Stomach (tissue), 4 donors: ENCODE data around the gene TBX5.

ENCODE experiments used
- POLR2A ChIP-seq, 4 donors: fragments of 450-650 bp; IDR thresholded peaks; one replicate each; pipeline ENCODE4 v1.6.1; 2016; ENCODE audit warnings: antibody characterized with exemption in 4 of 4, control low read depth in 2 of 4, mild to moderate bottlenecking in 1 of 4, moderate library complexity in 1 of 4
- TF ChIP-seq, protein P1 (sequence below), 7 experiments: fragments of 450-650 bp in 4 of 7; fragments of 200-600 bp in 3 of 7; sonication (generic) in 3 of 7; IDR thresholded peaks; one replicate each; pipeline ENCODE4 v1.5.1; 2016 to 2019; ENCODE audit warnings: antibody characterized with exemption in 7 of 7, control low read depth in 2 of 7, mild to moderate bottlenecking in 1 of 7

DNA sequence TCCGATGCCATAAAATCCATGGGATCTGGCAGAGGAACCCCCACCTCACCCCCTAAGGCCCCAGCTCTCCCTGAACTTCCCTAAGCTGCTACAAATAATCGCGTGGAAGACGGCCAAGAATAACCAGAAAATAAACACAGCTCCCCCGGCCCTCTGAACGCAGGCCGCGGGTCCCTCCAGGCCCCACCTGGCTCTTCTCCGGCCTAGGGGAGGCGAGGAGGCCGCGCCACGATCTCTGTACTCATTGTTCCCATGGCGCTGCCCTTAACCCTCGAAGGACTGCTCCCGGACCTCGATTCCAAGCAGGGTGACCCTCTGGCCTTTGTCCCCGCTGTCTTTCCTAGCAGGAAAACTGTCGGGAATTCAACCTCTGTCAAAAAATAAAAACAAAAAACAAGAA lies 33.9 kb upstream of the TBX5 start:
- TF ChIP-seq POLR2A (IDR thresholded peaks at IDR 0.05), result no peak
- TF ChIP-seq, protein P1, sequence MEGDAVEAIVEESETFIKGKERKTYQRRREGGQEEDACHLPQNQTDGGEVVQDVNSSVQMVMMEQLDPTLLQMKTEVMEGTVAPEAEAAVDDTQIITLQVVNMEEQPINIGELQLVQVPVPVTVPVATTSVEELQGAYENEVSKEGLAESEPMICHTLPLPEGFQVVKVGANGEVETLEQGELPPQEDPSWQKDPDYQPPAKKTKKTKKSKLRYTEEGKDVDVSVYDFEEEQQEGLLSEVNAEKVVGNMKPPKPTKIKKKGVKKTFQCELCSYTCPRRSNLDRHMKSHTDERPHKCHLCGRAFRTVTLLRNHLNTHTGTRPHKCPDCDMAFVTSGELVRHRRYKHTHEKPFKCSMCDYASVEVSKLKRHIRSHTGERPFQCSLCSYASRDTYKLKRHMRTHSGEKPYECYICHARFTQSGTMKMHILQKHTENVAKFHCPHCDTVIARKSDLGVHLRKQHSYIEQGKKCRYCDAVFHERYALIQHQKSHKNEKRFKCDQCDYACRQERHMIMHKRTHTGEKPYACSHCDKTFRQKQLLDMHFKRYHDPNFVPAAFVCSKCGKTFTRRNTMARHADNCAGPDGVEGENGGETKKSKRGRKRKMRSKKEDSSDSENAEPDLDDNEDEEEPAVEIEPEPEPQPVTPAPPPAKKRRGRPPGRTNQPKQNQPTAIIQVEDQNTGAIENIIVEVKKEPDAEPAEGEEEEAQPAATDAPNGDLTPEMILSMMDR (IDR thresholded peaks at IDR 0.05), result no peak
